Erythroblast (primary cell): Measurements from ENCODE around the gene CNTN4.

Experiments
- GATA1 ChIP-seq: IDR thresholded peaks from 2 replicates; pipeline ENCODE4 v1.6.1; 2011; ENCODE audit warnings: low read depth, mild to moderate bottlenecking, control low read depth, low read length, moderate library complexity
- POLR2A ChIP-seq: IDR thresholded peaks from 2 replicates; pipeline ENCODE4 v1.6.1; 2011; ENCODE audit warnings: mild to moderate bottlenecking, low read length

DNA sequence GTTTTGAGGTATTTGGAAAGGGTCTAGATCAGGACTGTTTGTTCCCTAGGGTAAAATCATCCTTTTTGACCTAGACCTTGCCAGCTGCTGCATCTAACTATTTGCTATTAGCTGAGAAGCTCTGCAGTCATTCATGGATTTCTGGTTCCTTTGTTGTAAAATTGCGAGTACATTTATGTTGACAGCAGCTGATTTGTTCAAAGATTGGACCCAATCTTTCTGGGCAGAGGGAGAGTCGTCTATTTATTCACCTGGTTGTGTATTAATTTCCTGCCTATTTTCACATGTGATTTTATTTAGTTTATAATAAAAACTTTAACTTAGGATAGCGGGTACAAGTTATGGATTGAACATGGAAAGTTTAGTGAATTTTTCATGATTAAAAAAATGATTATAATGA is 236.3 kb downstream of the CNTN4 start:
- no peak for TF ChIP-seq POLR2A
- no peak for TF ChIP-seq GATA1
